Measurements from ENCODE around the gene CEP128.

DNA sequence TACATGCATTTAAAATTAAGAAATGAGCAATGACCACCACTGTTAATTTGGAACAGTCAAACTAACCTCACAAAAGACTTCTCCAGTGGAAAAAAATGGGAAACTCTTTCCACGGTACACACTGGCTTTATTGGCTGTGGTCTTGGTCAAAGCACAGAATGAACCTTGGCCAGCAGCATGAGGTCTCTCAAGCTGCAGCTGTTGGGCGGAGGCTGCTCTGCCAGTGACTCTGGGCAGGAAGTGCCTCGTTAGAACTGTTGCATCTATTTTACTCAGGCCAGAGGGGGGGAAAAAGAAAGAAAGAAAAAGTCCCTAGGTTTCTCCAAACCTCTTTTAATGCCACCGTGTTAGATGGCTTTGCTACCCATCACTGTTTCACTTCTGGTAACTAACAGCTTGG is 450.4 kb downstream of the CEP128 start:
- TF ChIP-seq, protein P1, sequence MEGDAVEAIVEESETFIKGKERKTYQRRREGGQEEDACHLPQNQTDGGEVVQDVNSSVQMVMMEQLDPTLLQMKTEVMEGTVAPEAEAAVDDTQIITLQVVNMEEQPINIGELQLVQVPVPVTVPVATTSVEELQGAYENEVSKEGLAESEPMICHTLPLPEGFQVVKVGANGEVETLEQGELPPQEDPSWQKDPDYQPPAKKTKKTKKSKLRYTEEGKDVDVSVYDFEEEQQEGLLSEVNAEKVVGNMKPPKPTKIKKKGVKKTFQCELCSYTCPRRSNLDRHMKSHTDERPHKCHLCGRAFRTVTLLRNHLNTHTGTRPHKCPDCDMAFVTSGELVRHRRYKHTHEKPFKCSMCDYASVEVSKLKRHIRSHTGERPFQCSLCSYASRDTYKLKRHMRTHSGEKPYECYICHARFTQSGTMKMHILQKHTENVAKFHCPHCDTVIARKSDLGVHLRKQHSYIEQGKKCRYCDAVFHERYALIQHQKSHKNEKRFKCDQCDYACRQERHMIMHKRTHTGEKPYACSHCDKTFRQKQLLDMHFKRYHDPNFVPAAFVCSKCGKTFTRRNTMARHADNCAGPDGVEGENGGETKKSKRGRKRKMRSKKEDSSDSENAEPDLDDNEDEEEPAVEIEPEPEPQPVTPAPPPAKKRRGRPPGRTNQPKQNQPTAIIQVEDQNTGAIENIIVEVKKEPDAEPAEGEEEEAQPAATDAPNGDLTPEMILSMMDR (conservative IDR thresholded peaks at IDR 0.05; ENCODE audit: low read depth, low read length) = no peak
- no peak for TF ChIP-seq EZH2 (IDR thresholded peaks at IDR 0.05; ENCODE audit: borderline replicate concordance, low read depth, low read length, poor library complexity, severe bottlenecking)

Measured in A673 (cell line).